HG02642 (cell line): ENCODE measurements around the gene HPS1.
"Not testable (repeated sequence)": the region's sequence is repeated elsewhere in the genome, so short reads cannot be mapped to it uniquely, and the experiment has no call there.

Experiments used
- ATAC-seq: cut with Tn5 transposase; IDR thresholded peaks from one replicate; pipeline ENCODE4 v1.9.1; 2021; ENCODE audit warnings: mild to moderate bottlenecking; ENCODE audit not compliant: unreplicated experiment, poor library complexity

Gene HPS1

DNA sequence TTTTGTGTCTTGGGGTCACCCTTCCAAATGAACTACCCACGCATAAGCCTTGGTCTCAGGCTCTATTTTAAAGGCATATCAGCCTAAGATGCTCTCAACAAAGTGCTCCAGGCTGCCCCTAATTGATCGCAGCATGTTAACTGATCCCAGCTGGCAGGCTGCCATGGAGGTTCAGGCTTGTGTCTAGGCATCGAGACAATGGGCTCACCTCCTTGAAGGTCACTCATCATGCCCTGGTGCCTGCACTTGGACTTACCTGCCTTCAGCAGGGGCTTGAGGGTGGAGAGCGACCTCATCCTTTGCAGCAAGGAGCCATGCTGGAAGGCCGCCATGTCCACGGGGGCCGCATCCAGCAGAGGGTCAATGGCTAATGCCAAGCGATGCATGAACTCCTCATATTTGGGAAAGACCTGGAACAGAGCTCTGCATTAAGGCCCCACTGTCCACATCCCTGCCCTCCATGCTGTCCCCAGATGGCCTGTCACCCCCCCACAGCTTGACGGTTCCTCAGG is 49.6 kb downstream of the HPS1 start:
- ATAC-seq, result no peak

DNA sequence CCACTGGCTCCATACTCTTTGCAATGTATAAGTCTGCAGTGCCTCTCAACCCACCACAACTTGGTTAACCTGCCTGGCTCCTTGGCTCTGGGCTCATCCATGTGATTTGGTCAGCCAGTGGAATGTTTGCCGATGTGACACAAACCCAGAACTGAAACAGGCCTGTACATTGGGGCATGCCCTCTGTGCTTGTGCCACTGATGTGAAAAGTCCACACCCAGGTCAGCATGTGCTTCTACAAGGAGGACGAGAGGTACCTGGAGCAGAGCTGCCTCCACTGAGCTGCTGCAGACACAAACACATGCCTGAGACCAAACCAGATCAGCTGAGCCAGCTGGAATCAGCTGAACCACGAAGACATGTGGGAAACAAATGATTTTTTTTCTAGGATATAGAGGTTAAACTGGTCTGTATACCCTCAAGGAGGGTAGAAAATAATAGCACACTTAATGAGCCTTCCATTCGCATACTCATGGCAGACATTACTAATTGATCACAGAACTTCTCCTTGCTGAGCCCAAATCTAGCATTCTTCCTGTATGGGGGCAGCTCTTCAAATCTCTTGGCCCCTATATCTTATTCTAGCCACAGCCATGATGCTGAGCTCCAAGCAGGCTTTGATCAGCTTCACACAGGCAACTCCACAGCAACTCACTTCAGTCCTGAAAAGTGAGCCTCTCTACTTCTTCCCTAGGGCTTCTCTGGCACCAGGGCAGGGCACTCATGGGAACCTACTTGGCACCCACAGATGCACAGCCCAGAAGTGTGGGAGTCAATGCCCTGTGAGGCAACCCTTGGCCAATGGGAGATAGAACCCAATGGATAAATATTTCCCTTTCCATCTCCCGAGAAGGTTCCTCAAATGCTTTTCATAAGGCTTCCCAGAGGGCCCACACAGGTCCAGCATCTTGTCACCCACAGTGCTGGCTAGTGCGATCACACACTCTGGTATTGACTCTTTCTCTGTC is 50.4 kb downstream of the HPS1 start:
- no peak for ATAC-seq

DNA sequence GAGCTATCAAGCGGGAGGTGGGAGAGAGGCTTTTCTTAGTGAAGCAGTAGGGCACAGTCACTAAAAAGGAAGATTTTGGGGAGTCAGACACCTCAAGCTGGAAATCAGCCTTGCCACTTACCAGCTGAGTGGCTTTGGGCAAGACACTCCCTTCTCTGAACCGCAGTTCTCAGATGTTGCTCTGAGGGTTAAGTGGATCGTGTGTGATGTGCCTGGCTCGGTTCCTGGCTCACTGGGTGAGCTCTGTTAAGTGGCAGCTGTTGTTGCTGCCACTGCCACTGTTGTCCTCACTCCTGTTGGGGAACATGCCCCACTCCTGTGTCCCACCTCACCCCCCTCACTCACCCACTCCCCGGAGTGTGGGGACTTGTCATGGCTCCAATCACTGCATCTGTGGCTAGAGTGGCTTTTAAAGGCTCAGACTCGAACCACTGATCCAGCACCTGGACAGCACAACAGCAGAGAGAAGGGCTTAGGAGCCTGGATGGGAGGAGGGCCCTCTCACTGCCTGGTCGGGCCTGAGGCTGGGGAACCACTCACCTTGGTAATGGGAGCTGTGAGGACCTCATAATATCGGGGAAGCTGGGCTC is 51.8 kb downstream of the HPS1 start:
- no peak for ATAC-seq

GRCh38 chr10:98391578-98391991 is 55.1 kb downstream of the HPS1 start:
- ATAC-seq, result no peak

DNA sequence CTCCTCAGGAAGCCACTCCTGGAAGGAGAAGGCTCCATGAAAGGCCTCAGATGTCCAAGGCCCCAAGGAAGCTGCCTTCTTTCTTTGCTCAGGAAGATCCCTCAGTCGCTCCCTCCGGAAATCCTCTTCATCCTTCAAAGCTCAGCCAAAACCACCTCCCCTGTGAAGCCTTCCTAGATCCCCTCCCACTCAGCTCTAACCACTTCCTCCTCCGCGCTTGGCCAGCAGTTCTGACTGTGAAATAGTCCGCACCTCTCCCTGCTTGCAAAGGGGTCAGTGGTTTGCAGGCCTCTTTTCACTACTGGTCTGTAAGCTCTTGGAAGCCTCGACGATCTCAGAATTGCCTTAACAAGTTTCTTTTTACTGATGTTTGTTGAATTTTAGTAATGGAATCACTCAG is 55.7 kb downstream of the HPS1 start:
- ATAC-seq, result no peak

GRCh38 chr10:98390406-98390805 is 56.3 kb downstream of the HPS1 start:
- ATAC-seq, result no peak

DNA sequence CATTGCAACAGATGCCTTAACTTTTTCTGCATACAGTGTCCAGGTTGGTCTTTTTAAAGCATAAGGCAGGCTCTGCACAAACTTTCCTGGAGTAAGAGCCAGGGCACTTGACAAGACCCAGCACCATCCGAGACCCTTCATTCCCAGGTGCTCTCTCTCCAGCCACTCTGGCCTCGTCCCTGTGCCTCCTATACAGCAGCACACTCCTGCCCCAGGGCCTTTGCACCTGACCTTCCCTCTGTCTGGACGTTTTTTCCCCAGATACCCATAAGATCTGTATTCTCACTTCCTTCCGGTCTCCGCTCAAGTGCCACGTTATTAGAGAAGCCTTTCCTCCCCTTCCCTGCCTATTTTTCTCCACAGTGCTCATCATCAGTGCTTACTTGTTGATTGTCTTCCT is 57.3 kb downstream of the HPS1 start:
- no peak for ATAC-seq

DNA sequence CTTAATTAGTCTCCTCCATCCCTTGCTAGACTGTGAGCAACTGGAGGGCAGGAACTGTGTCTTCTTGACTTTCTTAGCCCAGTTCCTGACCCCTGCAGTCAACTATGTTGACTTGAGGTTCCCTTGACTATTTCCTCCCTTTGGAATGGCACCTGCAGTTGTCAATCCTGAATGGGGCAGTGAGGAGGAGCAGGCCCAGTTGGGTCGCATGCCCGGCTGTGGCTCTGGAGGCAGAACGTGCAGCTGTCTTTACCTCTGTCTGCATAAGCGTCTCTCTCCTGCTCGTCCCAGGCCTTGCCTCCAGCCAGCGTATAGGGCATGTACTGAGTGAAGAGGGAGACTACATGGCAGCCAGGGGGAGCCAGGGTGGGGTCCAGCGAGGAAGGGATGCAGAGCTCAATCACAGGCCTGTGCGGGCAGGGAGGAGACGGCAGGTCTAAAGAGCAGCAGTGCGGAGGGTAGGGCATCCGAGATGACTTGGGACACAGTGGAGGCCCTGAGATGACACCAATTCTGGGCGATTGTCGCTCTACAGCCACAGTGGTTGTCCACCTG is 58.6 kb downstream of the HPS1 start:
- no peak for ATAC-seq

DNA sequence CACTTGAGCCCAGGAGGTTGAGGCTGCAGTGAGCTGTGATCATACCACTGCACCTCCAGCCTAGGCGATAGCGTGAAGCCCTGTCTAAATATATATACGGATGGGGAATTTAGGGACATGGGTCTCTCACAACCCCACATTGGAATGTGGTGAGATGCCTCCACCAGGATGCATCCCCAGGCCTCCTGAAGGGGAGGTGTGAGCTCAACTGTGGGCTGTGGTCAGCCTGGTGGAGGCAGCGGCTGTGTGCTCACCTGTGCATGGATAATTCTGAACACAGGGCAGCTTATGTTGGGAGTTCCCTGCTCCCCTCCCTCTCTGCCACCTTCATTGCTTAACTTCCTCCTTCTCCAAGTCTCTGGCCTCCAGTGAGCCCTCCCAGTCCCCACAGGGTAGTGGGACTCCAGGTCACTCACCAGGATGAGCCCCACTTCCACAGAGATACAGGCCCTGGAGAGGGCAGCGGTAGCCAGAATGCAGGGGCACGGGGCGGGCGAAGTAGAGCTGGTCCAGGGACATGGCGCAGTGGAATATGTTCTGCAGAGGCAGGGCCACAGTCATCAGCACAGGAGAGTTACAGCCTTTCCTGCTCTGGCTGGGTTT is 62.1 kb downstream of the HPS1 start:
- ATAC-seq, result no peak

- ATAC-seq, result no peak
Observed at GRCh38 chr10:98383869-98384268, 62.9 kb downstream of the HPS1 start.

GRCh38 chr10:98383134-98383667 is 63.5 kb downstream of the HPS1 start:
- ATAC-seq, result not testable (repeated sequence)

DNA sequence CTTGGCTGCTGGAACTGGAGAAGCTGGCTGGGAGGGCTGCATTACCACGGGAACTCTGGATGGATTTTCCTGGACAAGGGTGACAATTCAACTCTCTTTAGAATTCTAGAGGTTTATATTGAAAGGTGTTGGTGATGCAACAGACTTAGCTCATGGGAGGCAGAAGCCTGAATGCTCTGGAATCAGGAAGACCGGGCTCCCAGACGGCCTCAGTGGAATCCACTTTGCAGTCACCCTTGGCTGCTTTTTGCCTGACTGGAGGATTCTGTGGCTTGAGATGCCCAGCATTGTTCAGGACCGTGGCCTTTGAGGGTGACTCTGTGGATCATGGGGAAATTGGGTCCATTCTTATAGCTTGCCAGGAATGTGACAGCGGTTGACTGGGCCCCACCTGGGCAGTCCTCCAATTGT is 64.0 kb downstream of the HPS1 start:
- ATAC-seq, result no peak

DNA sequence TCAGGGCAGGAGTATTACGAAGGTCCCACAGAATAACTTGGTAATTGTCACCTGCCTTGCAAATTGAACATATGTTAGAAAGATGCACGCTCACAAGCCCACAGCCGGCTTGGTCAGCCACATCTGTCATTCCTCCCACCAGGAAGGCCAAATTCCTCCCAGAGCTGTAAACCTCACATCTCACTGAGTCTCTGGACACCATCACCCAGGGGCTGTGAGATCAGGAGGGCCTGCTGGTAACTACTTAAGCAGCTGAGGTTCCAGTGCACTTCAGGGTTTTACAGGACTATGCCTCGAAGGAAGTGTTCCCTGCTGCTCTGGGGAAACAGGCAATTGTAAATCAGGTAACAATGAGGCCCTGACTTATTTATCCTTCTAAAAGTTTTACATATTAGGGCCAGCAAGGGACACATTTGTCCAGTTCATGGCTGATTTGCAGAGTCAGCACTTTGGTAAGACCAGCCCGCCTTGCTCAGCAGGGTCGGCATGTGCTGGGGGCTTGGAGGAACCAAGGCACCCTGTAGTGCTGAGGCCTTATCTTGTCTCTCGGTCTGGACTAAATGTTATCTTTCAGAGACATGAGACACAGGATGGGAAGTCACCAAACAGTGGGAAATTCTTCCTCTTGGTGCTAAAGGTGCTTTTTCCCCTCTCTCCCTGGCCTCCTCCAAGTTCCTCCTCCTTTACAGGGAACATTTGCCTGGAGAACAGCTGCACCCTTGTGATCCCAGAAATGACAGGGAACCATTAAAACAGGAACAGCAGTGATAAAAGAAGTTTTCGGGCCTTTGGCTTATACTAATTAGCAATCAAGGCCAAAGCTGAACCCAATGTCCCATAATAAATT is 66.0 kb downstream of the HPS1 start:
- ATAC-seq, result no peak

DNA sequence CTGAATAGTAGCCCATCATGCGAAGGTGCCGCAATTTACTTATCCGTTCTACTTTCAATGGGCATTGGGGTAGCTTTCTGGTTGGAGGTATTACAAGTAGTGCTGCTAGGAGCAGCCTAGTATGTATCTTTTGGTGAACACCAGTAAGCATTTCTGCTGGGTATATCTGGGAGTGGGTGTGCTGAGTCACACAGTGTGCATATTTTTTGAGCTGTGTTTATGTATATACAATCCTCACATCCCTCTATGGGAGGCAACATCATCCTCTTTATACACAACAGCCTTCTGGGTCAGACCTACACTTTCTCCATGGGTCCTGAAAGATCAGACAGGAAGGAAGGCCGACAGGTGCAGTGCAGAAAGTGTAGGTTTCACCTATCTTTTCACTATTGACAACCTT is 68.0 kb downstream of the HPS1 start:
- no peak for ATAC-seq

- ATAC-seq, result no peak
Observed at GRCh38 chr10:98377536-98377935, 69.2 kb downstream of the HPS1 start.

DNA sequence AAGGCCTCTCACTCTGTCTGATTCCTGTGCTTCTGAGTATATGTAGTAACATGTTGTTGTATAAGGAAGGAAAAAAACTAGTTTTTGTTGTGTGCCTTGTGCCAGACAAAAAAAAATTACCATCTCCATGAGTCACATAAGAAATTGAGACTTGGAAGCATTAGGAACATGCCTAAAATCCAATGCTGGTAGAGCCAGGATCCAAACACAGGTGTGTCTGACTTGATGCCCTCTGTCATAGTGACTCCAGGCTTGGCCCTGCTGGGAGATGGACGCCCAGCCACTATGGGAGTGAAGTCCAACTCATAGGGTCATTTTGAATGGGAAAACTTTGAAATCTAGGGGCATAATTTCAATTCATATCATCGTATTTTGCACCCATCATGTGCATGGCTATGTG is 69.7 kb downstream of the HPS1 start:
- ATAC-seq, result no peak

DNA sequence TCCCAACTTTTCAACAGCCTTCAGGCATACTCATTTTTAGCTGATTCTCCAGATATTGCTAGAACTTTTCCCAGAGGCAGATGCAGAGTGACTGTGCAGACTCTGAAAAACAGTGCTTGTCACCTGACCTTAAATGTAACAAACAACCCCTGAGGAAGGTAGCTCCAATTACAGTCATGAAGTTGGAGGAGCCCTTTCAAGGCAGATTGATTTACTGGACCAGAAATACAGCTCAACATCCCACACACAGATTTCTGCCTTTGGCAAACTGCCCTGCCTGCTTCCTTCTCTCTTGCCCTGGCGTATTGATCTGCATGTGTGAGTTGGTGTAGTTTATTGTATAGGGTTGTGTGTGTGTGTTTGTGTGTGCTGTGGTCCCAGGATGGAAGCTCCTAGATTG is 70.2 kb downstream of the HPS1 start:
- ATAC-seq, result no peak

DNA sequence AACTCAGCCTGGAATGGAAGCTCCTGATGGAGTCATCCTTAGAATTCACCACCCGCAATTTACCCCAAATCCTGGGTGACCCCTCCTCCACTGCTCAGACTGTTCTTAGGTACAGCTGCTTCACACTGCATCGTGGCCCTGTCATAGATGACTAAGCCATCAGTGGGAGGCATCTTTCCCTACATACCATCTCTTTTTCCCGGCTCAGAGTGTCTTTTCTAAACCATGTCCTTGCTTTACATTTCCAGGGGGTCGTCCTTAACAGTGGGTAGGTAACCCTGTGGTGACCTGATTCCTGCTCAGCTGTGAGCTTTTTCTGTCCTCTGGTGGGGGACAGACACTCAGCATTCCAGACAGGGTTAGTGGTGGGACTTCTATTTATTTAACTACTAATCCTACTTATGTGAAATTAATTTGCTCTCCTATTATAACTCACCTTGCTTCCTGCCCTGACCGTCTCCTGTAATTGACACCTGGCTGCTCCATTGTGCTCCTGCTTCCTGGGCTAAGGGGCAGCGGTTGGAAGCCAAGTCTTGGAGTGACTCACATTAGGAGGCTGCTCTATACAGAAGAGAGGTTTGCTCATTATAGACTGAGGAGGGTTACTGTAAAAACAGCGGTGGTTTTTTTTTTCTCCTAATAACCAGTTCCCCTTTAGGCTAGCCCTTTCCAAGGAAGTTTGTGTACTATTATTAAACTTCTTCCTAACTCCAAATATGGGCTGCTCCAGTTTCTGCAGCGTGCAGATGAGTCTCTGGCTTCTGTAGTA is 72.3 kb downstream of the HPS1 start:
- no peak for ATAC-seq
